Measurements from ENCODE around the gene ATF6.

DNA sequence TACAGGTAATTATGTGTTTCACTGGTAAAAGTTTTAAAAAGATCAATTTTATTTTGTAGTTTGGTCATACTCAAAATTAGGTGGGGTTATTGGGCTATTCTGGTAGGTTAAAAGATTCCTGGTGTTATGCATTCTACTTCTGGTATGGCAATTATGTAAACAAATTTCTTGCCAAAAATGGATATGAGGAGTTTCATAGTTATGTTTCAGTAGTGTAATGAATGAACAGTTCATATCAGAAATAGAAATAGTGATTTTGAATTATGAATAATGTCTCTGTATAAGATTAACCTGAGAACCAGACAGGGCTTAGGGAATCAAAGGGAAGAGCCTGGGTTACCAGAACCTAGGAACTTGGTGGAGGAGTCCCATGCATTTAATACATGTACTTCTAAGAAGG is 15.9 kb downstream of the ATF6 start:
- TF ChIP-seq, protein P1, sequence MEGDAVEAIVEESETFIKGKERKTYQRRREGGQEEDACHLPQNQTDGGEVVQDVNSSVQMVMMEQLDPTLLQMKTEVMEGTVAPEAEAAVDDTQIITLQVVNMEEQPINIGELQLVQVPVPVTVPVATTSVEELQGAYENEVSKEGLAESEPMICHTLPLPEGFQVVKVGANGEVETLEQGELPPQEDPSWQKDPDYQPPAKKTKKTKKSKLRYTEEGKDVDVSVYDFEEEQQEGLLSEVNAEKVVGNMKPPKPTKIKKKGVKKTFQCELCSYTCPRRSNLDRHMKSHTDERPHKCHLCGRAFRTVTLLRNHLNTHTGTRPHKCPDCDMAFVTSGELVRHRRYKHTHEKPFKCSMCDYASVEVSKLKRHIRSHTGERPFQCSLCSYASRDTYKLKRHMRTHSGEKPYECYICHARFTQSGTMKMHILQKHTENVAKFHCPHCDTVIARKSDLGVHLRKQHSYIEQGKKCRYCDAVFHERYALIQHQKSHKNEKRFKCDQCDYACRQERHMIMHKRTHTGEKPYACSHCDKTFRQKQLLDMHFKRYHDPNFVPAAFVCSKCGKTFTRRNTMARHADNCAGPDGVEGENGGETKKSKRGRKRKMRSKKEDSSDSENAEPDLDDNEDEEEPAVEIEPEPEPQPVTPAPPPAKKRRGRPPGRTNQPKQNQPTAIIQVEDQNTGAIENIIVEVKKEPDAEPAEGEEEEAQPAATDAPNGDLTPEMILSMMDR (conservative IDR thresholded peaks at IDR 0.05): no peak
- no peak for TF ChIP-seq ZFX (IDR thresholded peaks at IDR 0.05)

Data from C4-2B (cell line).